Measurements from ENCODE around the gene OGFOD1.

GRCh38 chr16:56411624-56412023 is 39.7 kb upstream of the OGFOD1 start:
- TF ChIP-seq, protein P1, sequence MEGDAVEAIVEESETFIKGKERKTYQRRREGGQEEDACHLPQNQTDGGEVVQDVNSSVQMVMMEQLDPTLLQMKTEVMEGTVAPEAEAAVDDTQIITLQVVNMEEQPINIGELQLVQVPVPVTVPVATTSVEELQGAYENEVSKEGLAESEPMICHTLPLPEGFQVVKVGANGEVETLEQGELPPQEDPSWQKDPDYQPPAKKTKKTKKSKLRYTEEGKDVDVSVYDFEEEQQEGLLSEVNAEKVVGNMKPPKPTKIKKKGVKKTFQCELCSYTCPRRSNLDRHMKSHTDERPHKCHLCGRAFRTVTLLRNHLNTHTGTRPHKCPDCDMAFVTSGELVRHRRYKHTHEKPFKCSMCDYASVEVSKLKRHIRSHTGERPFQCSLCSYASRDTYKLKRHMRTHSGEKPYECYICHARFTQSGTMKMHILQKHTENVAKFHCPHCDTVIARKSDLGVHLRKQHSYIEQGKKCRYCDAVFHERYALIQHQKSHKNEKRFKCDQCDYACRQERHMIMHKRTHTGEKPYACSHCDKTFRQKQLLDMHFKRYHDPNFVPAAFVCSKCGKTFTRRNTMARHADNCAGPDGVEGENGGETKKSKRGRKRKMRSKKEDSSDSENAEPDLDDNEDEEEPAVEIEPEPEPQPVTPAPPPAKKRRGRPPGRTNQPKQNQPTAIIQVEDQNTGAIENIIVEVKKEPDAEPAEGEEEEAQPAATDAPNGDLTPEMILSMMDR (IDR thresholded peaks at IDR 0.05) = peak in 1 of 4 donors; percentile 43
- TF ChIP-seq POLR2A (IDR thresholded peaks at IDR 0.05) = no peak

Data from right lobe of liver (tissue), 4 donors.